T-helper 2 cell (primary cell): Measurements from ENCODE around the gene IFNA8.
"Not testable (repeated sequence)": the region's sequence is repeated elsewhere in the genome, so short reads cannot be mapped to it uniquely, and the experiment has no call there.

Source experiments
- DNase-seq, 5 experiments: peaks; one replicate each; pipeline versions ENCODE4 v3.0.0 to v3.0.0-alpha.2; 2012 to 2022
- total RNA-seq, 2 donors: gene quantifications; one replicate each; lab custom pipeline; 2026; lab: John Stamatoyannopoulos, UW

The IFNA8 gene
- 0 reads per million in 2 donors for total RNA-seq

- no peak for DNase-seq
These were observed at the start of gene IFNA8 for GRCh38 chr9:21408817-21409216. Gene IFNA8, plus strand, starts transcription at chr9:21409117. Its CDS starts 60 bp downstream, at chr9:21409177.

GRCh38 chr9:21362287-21362686 lies 46.6 kb upstream of the IFNA8 start:
- no peak for DNase-seq

- DNase-seq = not testable (repeated sequence)
These were observed 41.7 kb upstream of the IFNA8 start for GRCh38 chr9:21367169-21367568.

GRCh38 chr9:21367957-21368356 lies 41.0 kb upstream of the IFNA8 start, which contains the start of gene IFNA13:
Gene IFNA13, minus strand, starts transcription at chr9:21368057. Its CDS starts 47 bp downstream, at chr9:21368010.
- DNase-seq = no peak

- not testable (repeated sequence) for DNase-seq
These were observed 37.5 kb upstream of the IFNA8 start for GRCh38 chr9:21371467-21371866.

- peak in 1 of 5 experiments; percentile 36 for DNase-seq
These were observed 27.2 kb upstream of the IFNA8 start for GRCh38 chr9:21381448-21382339.

- DNase-seq = no peak
These were observed 25.3 kb upstream of the IFNA8 start for GRCh38 chr9:21383627-21384026.

GRCh38 chr9:21385131-21385670 lies 23.7 kb upstream of the IFNA8 start, which contains the start of gene IFNA2:
Gene IFNA2, minus strand, starts transcription at chr9:21385398. Its CDS starts 69 bp downstream, at chr9:21385329.
- no peak for DNase-seq

GRCh38 chr9:21392270-21392669 lies 16.6 kb upstream of the IFNA8 start:
- DNase-seq = peak in 1 of 5 experiments; percentile 49

GRCh38 chr9:21395778-21396717 lies 12.9 kb upstream of the IFNA8 start:
- peak; percentile 20 to 55 (median 38) for DNase-seq

GRCh38 chr9:21398955-21399489 lies 9.9 kb upstream of the IFNA8 start:
- DNase-seq = no peak

- no peak for DNase-seq
These were observed 9.0 kb upstream of the IFNA8 start for GRCh38 chr9:21399956-21400355.

GRCh38 chr9:21402386-21403251 lies 6.3 kb upstream of the IFNA8 start:
- peak in 1 of 5 experiments; percentile 16 for DNase-seq

- no peak for DNase-seq
These were observed 4.8 kb upstream of the IFNA8 start for GRCh38 chr9:21404146-21404545.

GRCh38 chr9:21412107-21412506 lies 3.2 kb downstream of the IFNA8 start:
- DNase-seq = no peak

GRCh38 chr9:21413151-21413550 lies 4.2 kb downstream of the IFNA8 start:
- no peak for DNase-seq

- DNase-seq = peak in 1 of 5 experiments; percentile 9
These were observed 4.7 kb downstream of the IFNA8 start for GRCh38 chr9:21413624-21414023.

- no peak for DNase-seq
These were observed 5.5 kb downstream of the IFNA8 start for GRCh38 chr9:21414220-21414940.

GRCh38 chr9:21415493-21416267 lies 6.8 kb downstream of the IFNA8 start:
- DNase-seq = no peak

- DNase-seq = no peak
These were observed 19.3 kb downstream of the IFNA8 start for GRCh38 chr9:21428235-21428634.
